ENCODE measurements around the gene PYCR2.

DNA sequence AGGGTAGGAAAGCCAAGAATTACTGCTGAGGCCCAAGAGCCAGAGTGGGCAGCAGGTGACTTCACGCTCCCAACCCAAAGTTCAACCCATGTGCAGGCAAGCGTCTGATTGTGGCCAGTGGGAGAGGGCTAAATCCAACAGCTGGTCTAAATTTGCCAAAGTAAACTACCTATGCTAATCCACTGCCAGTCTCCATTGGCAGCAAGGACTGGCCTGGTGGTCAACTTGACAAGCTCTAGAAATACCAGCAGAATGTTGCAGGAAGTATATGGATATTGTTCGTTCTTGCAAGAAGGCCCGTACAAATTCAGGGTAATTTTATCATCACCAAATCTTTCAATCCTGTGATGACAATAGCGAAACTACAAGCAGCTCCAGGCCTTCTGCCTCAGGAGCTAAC is 43.4 kb downstream of the PYCR2 start:
- TF ChIP-seq, protein P1, sequence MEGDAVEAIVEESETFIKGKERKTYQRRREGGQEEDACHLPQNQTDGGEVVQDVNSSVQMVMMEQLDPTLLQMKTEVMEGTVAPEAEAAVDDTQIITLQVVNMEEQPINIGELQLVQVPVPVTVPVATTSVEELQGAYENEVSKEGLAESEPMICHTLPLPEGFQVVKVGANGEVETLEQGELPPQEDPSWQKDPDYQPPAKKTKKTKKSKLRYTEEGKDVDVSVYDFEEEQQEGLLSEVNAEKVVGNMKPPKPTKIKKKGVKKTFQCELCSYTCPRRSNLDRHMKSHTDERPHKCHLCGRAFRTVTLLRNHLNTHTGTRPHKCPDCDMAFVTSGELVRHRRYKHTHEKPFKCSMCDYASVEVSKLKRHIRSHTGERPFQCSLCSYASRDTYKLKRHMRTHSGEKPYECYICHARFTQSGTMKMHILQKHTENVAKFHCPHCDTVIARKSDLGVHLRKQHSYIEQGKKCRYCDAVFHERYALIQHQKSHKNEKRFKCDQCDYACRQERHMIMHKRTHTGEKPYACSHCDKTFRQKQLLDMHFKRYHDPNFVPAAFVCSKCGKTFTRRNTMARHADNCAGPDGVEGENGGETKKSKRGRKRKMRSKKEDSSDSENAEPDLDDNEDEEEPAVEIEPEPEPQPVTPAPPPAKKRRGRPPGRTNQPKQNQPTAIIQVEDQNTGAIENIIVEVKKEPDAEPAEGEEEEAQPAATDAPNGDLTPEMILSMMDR (IDR thresholded peaks at IDR 0.05; ENCODE audit: insufficient read depth, low read length, poor library complexity, severe bottlenecking) = no peak
- TF ChIP-seq EZH2phosphoT487 (conservative IDR thresholded peaks at IDR 0.05; ENCODE audit: low read length) = no peak

Measured in SU-DHL-6 (cell line).